Endodermal cell (in vitro differentiated cells): ENCODE measurements around the gene OPHN1. TPM values are rescaled to one million over a fixed set of nuclear protein-coding genes. Genes with fewer than 3 reads are reported as not detected.

Source experiments
- DNase-seq: peaks from one replicate; pipeline ENCODE4 v3.0.0-alpha.2; 2017
- H3K27ac ChIP-seq: 2 replicates; pipeline ENCODE4 v1.5.1; 2013; ENCODE audit warnings: mild to moderate bottlenecking, low read depth, low read length, moderate library complexity
- H3K27me3 ChIP-seq: 2 replicates; pipeline ENCODE4 v1.6.1; 2013; ENCODE audit warnings: mild to moderate bottlenecking, low read length, moderate library complexity; ENCODE audit not compliant: insufficient read depth, control insufficient read depth, poor library complexity, severe bottlenecking
- H3K36me3 ChIP-seq: 2 replicates; pipeline ENCODE4 v1.7.0; 2013; ENCODE audit warnings: mild to moderate bottlenecking, low read length, moderate library complexity; ENCODE audit not compliant: control insufficient read depth, insufficient read depth
- H3K4me1 ChIP-seq: one replicate; pipeline ENCODE4 v1.7.0; 2013; ENCODE audit warnings: low read length; ENCODE audit not compliant: control insufficient read depth, insufficient read depth
- H3K4me3 ChIP-seq: 2 replicates; pipeline ENCODE4 v1.5.1; 2013; ENCODE audit warnings: mild to moderate bottlenecking, low read length, moderate library complexity
- H3K9ac ChIP-seq: 2 replicates; pipeline ENCODE4 v1.6.1; 2013; ENCODE audit warnings: mild to moderate bottlenecking, low read length, moderate library complexity; ENCODE audit not compliant: poor library complexity, severe bottlenecking; ENCODE audit errors: extremely low read depth
- H3K9me3 ChIP-seq: 2 replicates; pipeline ENCODE4 v1.6.1; 2013; ENCODE audit warnings: mild to moderate bottlenecking, low read length, moderate library complexity; ENCODE audit not compliant: control insufficient read depth
- H3K27ac Mint-ChIP-seq: 2 replicates; pipeline ENCODE4 v1.8.0; 2020; ENCODE audit warnings: mixed read lengths
- H3K27me3 Mint-ChIP-seq: 2 replicates; pipeline ENCODE4 v1.8.0; 2021; ENCODE audit warnings: mild to moderate bottlenecking, mixed read lengths; ENCODE audit not compliant: insufficient read depth
- H3K36me3 Mint-ChIP-seq: 2 replicates; pipeline ENCODE4 v1.8.0; 2020; ENCODE audit warnings: low read depth, mixed read lengths
- H3K4me1 Mint-ChIP-seq: 2 replicates; pipeline ENCODE4 v1.8.0; 2020; ENCODE audit warnings: mixed read lengths
- H3K4me3 Mint-ChIP-seq: 2 replicates; pipeline ENCODE4 v1.8.0; 2020; ENCODE audit warnings: mild to moderate bottlenecking, moderate library complexity, mixed read lengths
- H3K9me3 Mint-ChIP-seq: 2 replicates; pipeline ENCODE4 v1.8.0; 2020; ENCODE audit warnings: mild to moderate bottlenecking, mixed read lengths
- CTCF ChIP-seq: fragments of 200-600 bp; sonication (generic); conservative IDR thresholded peaks from 2 replicates; pipeline ENCODE4 v1.5.0; 2021; ENCODE audit warnings: antibody characterized with exemption, mild to moderate bottlenecking
- WGBS, 2 experiments: methylation state at CpG; one replicate each; pipeline versions ENCODE4 v1.1.5 to v1.1.7; 2013; ENCODE audit warnings: missing lambda C conversion rate in 2 of 2, mixed read lengths in 1 of 2; ENCODE audit not compliant: insufficient coverage in 1 of 2, insufficient read length in 1 of 2; 5-methylcytosine and 5-hydroxymethylcytosine counted together
- total RNA-seq, 2 donors: library from RNA; stranded (reverse); fragmentation: NEBNext Ultra II Directional in 1 of 2; extraction: Animal tissue kit (Norgen Biotek cat#: 25700) in 1 of 2; gene quantifications; 2 replicates in 1 of 2; 3 replicates in 1 of 2; pipeline ENCODE4 v1.2.1, GENCODE V29; 2021

OPHN1 gene
- total RNA-seq, 2 donors from 2014 or later, result 2.9 to 5.0 TPM

- no peak overlapping the region for H3K4me3 ChIP-seq
- peaks cover 9% of the 10 kb centered on the region for H3K4me1 Mint-ChIP-seq
- H3K27ac Mint-ChIP-seq, result no peak overlapping the region
- no peaks in the 10 kb centered on the region for H3K27me3 Mint-ChIP-seq
- no peaks in the 10 kb centered on the region for H3K4me1 ChIP-seq
- H3K36me3 ChIP-seq, result no peaks in the 10 kb centered on the region
- DNase-seq, result no peak
- H3K36me3 Mint-ChIP-seq, result no peaks in the 10 kb centered on the region
- TF ChIP-seq CTCF, result no peak
- H3K4me3 Mint-ChIP-seq, result no peak overlapping the region
- no CpG with 5 or more reads among the region's 2 CpGs for WGBS, 2 experiments
- H3K9me3 Mint-ChIP-seq, result peaks cover 20% of the 10 kb centered on the region
- H3K9ac ChIP-seq, result no peak overlapping the region
- H3K27me3 ChIP-seq, result no peaks in the 10 kb centered on the region
- no peak overlapping the region for H3K27ac ChIP-seq
- H3K9me3 ChIP-seq, result no peaks in the 10 kb centered on the region
Measured at GRCh38 chrX:68098431-68098830, 334.9 kb downstream of the OPHN1 start.

GRCh38 chrX:68090266-68090665, 343.0 kb downstream of the OPHN1 start:
- no peaks in the 10 kb centered on the region for H3K9me3 ChIP-seq
- Mint-ChIP-seq H3K4me1 (no peaks in the 10 kb centered on the region), H3K4me3 (no peak overlapping the region), H3K27me3 (no peaks in the 10 kb centered on the region), H3K9me3 (peaks cover 26% of the 10 kb centered on the region), H3K36me3 (no peaks in the 10 kb centered on the region), H3K27ac (no peak overlapping the region)
- H3K4me1 ChIP-seq, result no peaks in the 10 kb centered on the region
- no peaks in the 10 kb centered on the region for H3K27me3 ChIP-seq
- no peak for DNase-seq
- no peaks in the 10 kb centered on the region for H3K36me3 ChIP-seq
- TF ChIP-seq CTCF, result peak; percentile 38
- H3K27ac ChIP-seq, result no peak overlapping the region
- H3K4me3 ChIP-seq, result no peak overlapping the region
- WGBS, 2 experiments, result 86% methylated on average over 1 of the region's 1 CpG; no CpG with 5 or more reads in 1 of the 2 experiments
- no peak overlapping the region for H3K9ac ChIP-seq

DNA sequence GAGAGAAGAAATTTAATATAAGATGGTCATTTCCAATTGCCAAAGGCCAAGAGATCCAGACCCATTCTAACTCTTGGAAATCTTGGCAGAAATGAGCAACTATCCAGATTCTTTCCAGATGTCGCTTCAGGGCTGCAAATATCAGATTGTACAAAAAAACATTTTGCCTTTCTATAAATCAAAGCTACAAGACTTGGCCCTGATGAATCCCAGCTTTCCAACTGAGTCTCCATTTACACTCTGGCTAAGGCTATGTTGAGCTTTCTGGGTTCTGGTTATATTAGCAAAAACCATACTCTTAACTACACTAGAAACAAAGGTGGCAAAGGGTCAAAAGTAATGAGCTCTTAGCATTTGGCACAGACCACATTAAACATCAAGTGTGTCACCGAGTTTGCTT, 345.8 kb downstream of the OPHN1 start:
- WGBS, 2 experiments, result 94 to 100% methylated on average over 1 to 2 of the region's 2 CpGs
- Histone ChIP-seq H3K9me3 (no peaks in the 10 kb centered on the region), H3K27me3 (no peaks in the 10 kb centered on the region), H3K27ac (no peak overlapping the region), H3K36me3 (no peaks in the 10 kb centered on the region), H3K9ac (no peak overlapping the region), H3K4me3 (no peak overlapping the region), H3K4me1 (no peaks in the 10 kb centered on the region)
- no peaks in the 10 kb centered on the region for H3K4me1 Mint-ChIP-seq
- H3K27me3 Mint-ChIP-seq, result no peaks in the 10 kb centered on the region
- H3K4me3 Mint-ChIP-seq, result no peak overlapping the region
- H3K9me3 Mint-ChIP-seq, result peaks cover 37% of the 10 kb centered on the region
- no peak overlapping the region for H3K27ac Mint-ChIP-seq
- no peaks in the 10 kb centered on the region for H3K36me3 Mint-ChIP-seq
- no peak for TF ChIP-seq CTCF
- no peak for DNase-seq
